HCT116 (cell line): ENCODE results near the gene MORN4. TPM values are rescaled to one million over a fixed set of nuclear protein-coding genes. Genes with fewer than 3 reads are reported as not detected.

Source experiments
- ATAC-seq: fragments of 200-7000 bp; cut with Tn5 transposase; 2 replicates; pipeline ENCODE4 v1.9.1; 2020; ENCODE audit warnings: mild to moderate bottlenecking, moderate library complexity
- Bru-seq: library from RNA; stranded (reverse); fragments of 400-500 nt; gene quantifications from one replicate; lab custom pipeline; 2021; lab: Mats Ljungman, UMichigan
- BruChase-seq, 2 experiments: library from RNA; stranded (reverse); fragments of 400-500 nt; gene quantifications; one replicate each; lab custom pipeline; 2021; lab: Mats Ljungman, UMichigan
- BruUV-seq: library from RNA; stranded (reverse); fragments of 400-500 nt; replicated peaks from 2 replicates; lab custom pipeline; 2021; lab: Mats Ljungman, UMichigan
- CTCF ChIA-PET: fragments of 300-600 bp; sonication (Branson Sonifier 250); formaldehyde crosslinking; loops from one replicate; lab custom pipeline; 2021; ENCODE audit warnings: antibody characterized with exemption; lab: Charles Lee
- POLR2A ChIA-PET: fragments of 300-600, 350-600 bp; sonication (Branson Sonifier 250); formaldehyde crosslinking; loops from one replicate; lab custom pipeline; 2021; ENCODE audit warnings: antibody characterized with exemption; lab: Charles Lee
- RAD21 ChIA-PET, 2 experiments: fragments of 300-600 bp; sonication (Branson Sonifier 250); formaldehyde crosslinking; loops; one replicate each; lab custom pipeline; 2023; ENCODE audit warnings: low total read pairs in 2 of 2; ENCODE audit not compliant: uncharacterized antibody in 2 of 2, unreplicated experiment in 2 of 2, low non-redundant PET in 1 of 2; lab: Charles Lee
- DNase-seq: peaks from one replicate; pipeline ENCODE4 v3.0.0-alpha.2; 2010; ENCODE audit warnings: low read depth, low spot score
- H2AFZ ChIP-seq: fragments of 200-600 bp; shearing (Covaris generic), sonication (generic); 2 replicates; pipeline ENCODE4 v1.6.1; 2017; ENCODE audit warnings: low read depth, mixed run types, mixed read lengths, antibody characterized with exemption, low read length; ENCODE audit not compliant: poor library complexity, severe bottlenecking
- H3K27ac ChIP-seq: 2 replicates; pipeline ENCODE4 v1.5.1; 2012; ENCODE audit warnings: low read depth, low read length
- H3K27me3 ChIP-seq: fragments of 200-600 bp; sonication (generic); 2 replicates; pipeline ENCODE4 v1.6.1; 2016; ENCODE audit warnings: mixed run types, low read length, mixed read lengths; ENCODE audit not compliant: insufficient read depth
- H3K36me3 ChIP-seq, 2 experiments: fragments of 200-500 bp in 1 of 2; fragments of 200-600 bp in 1 of 2; sonication (Bioruptor generic) in 1 of 2; sonication (generic) in 1 of 2; 2 replicates each; pipeline versions ENCODE4 v1.5.1 to v1.6.1; 2014 to 2016; ENCODE audit warnings: low read length in 2 of 2, inconsistent platforms in 1 of 2, mixed read lengths in 1 of 2, mixed run types in 1 of 2; ENCODE audit not compliant: insufficient read depth in 2 of 2, control insufficient read depth in 1 of 2
- H3K4me1 ChIP-seq, 2 experiments: fragments of 200-600 bp in 1 of 2; sonication (generic) in 1 of 2; 2 replicates each; pipeline versions ENCODE4 v1.5.1 to v1.6.1; 2012 to 2017; ENCODE audit warnings: low read length in 2 of 2, inconsistent platforms in 1 of 2, mild to moderate bottlenecking in 1 of 2, mixed read lengths in 1 of 2, mixed run types in 1 of 2, moderate library complexity in 1 of 2; ENCODE audit not compliant: insufficient read depth in 2 of 2, control insufficient read depth in 1 of 2
- H3K4me2 ChIP-seq: fragments of 200-600 bp; sonication (generic); 2 replicates; pipeline ENCODE4 v1.6.1; 2017; ENCODE audit warnings: mixed run types, low read length, mixed read lengths
- H3K4me3 ChIP-seq, 2 experiments: fragments of 200-600 bp in 1 of 2; sonication (generic) in 1 of 2; replicated peaks in 1 of 2; 2 replicates each; pipeline ENCODE4 v1.5.1; 2011 to 2016; ENCODE audit warnings: low read length in 2 of 2, control low read depth in 1 of 2, low read depth in 1 of 2, mild to moderate bottlenecking in 1 of 2, mixed read lengths in 1 of 2, mixed run types in 1 of 2
- H3K79me2 ChIP-seq: fragments of 200-600 bp; sonication (generic); 2 replicates; pipeline ENCODE4 v1.6.1; 2017; ENCODE audit warnings: mild to moderate bottlenecking, mixed run types, low read length, moderate library complexity, mixed read lengths; ENCODE audit not compliant: insufficient read depth
- H3K9ac ChIP-seq: fragments of 200-600 bp; sonication (generic); 2 replicates; pipeline ENCODE4 v1.6.1; 2016; ENCODE audit warnings: low read length, mixed read lengths
- H3K9me2 ChIP-seq: fragments of 200-600 bp; sonication (generic), shearing (Covaris generic); 2 replicates; pipeline ENCODE4 v1.6.1; 2017; ENCODE audit warnings: mixed run types, mild to moderate bottlenecking, moderate library complexity; ENCODE audit not compliant: insufficient read depth
- H3K9me3 ChIP-seq, 2 experiments: fragments of 200-500 bp in 1 of 2; fragments of 200-600 bp in 1 of 2; sonication (Bioruptor generic) in 1 of 2; sonication (generic) in 1 of 2; 2 replicates each; pipeline ENCODE4 v1.6.1; 2014 to 2017; ENCODE audit warnings: low read length in 2 of 2, mixed read lengths in 2 of 2, inconsistent platforms in 1 of 2, low read depth in 1 of 2, mild to moderate bottlenecking in 1 of 2, mixed run types in 1 of 2, moderate library complexity in 1 of 2; ENCODE audit not compliant: control insufficient read depth in 1 of 2, insufficient read depth in 1 of 2
- H4K20me1 ChIP-seq: fragments of 200-600 bp; sonication (generic), shearing (Covaris generic); 2 replicates; pipeline ENCODE4 v1.6.1; 2017; ENCODE audit warnings: mixed run types, mild to moderate bottlenecking, moderate library complexity; ENCODE audit not compliant: insufficient read depth
- ATF3 ChIP-seq: IDR thresholded peaks from 2 replicates; pipeline ENCODE4 v1.6.1; 2012
- CBX3 ChIP-seq: IDR thresholded peaks from 2 replicates; pipeline ENCODE4 v1.6.1; 2012; ENCODE audit warnings: low read depth
- CTCF ChIP-seq, 3 experiments: fragments of 200-600 bp in 1 of 3; sonication (generic) in 1 of 3; IDR thresholded peaks in 2 of 3; conservative IDR thresholded peaks in 1 of 3; 2 replicates each; pipeline ENCODE4 v1.5.1; 2012 to 2017; ENCODE audit warnings: low read depth in 2 of 3, low read length in 2 of 3, antibody characterized with exemption in 1 of 3, borderline replicate concordance in 1 of 3, control low read depth in 1 of 3, mild to moderate bottlenecking in 1 of 3, mixed read lengths in 1 of 3, mixed run types in 1 of 3, moderate library complexity in 1 of 3; ENCODE audit not compliant: insufficient read depth in 1 of 3
- EGR1 ChIP-seq: IDR thresholded peaks from 2 replicates; pipeline ENCODE4 v1.6.1; 2012; ENCODE audit warnings: low read depth
- ELF1 ChIP-seq: IDR thresholded peaks from 2 replicates; pipeline ENCODE4 v1.6.1; 2012; ENCODE audit warnings: low read depth, borderline replicate concordance
- EZH2 ChIP-seq: fragments of 200-600 bp; sonication (generic); IDR thresholded peaks from 2 replicates; pipeline ENCODE4 v1.6.1; 2017; ENCODE audit warnings: antibody characterized with exemption, mixed run types
- FOSL1 ChIP-seq: IDR thresholded peaks from 2 replicates; pipeline ENCODE4 v1.6.1; 2012; ENCODE audit warnings: low read depth
- MAX ChIP-seq: IDR thresholded peaks from 2 replicates; pipeline ENCODE4 v1.6.1; 2012
- POLR2AphosphoS5 ChIP-seq: IDR thresholded peaks from 2 replicates; pipeline ENCODE4 v1.6.1; 2011; ENCODE audit warnings: mild to moderate bottlenecking, low read depth, low read length, moderate library complexity
- RAD21 ChIP-seq: IDR thresholded peaks from 2 replicates; pipeline ENCODE4 v1.6.1; 2012; ENCODE audit warnings: low read depth, mild to moderate bottlenecking
- SP1 ChIP-seq: IDR thresholded peaks from 2 replicates; pipeline ENCODE4 v1.6.1; 2012; ENCODE audit warnings: low read depth
- SRF ChIP-seq: IDR thresholded peaks from 2 replicates; pipeline ENCODE4 v1.6.1; 2012; ENCODE audit warnings: low read depth
- TCF7L2 ChIP-seq: IDR thresholded peaks from 2 replicates; pipeline ENCODE4 v1.7.0; 2011; ENCODE audit warnings: borderline replicate concordance, inconsistent platforms; ENCODE audit not compliant: insufficient read depth, insufficient read length; ENCODE audit errors: extremely low read depth
- YY1 ChIP-seq: IDR thresholded peaks from 2 replicates; pipeline ENCODE4 v1.6.1; 2011; ENCODE audit warnings: low read length, low read depth, moderate library complexity, mild to moderate bottlenecking; ENCODE audit not compliant: insufficient replicate concordance; ENCODE audit errors: extremely low read depth
- ZFX ChIP-seq: fragments of 450-650 bp; IDR thresholded peaks from 2 replicates; pipeline ENCODE4 v1.6.1; 2017
- intact Hi-C: fragments of 100-400 bp; cut with micrococcal nuclease; formaldehyde crosslinking; loops from 2 replicates; pipeline ENCODE4 v1.10.0; 2022
- long read RNA-seq: library from polyadenylated mRNA; unstranded; transcript quantifications from one replicate; pipeline ENCODE4 v2.0.0, GENCODE V29; 2021; ENCODE audit not compliant: unreplicated experiment
- polyA plus RNA-seq: library from polyadenylated mRNA; unstranded; fragments of >200 nt; gene quantifications from 2 replicates; pipeline ENCODE4 v1.2.1, GENCODE V29; 2012; ENCODE audit warnings: missing spikeins
- total RNA-seq: library from RNA; stranded (reverse); gene quantifications from one replicate; pipeline ENCODE4 v1.2.1, GENCODE V29; 2021; ENCODE audit not compliant: unreplicated experiment

Gene MORN4
- total RNA-seq: 8.0 TPM
- polyA plus RNA-seq: 9.7 and 13.9 TPM in 2 replicates
- percentile 59 among the genes with signal in this experiment for Bru-seq, nascent RNA
- percentile 59 among the genes with signal in this experiment for BruChase-seq, experiment 1, labeled RNA remaining after a 6-hour chase
- percentile 66 among the genes with signal in this experiment for BruChase-seq, experiment 2, labeled RNA remaining after a 2-hour chase
- long read RNA-seq, transcript MORN4-201 (5 exons, 2,315 nt): major isoform, 11 of 16 reads
- long read RNA-seq, partial matches to known transcripts: 0 of 16 reads
- long read RNA-seq, other reads (novel, unspliced or antisense): 5 of 16 reads

GRCh38 chr10:97632949-97633884 lies at the start of gene MORN4:
Gene MORN4, minus strand, starts transcription at chr10:97633500. Its CDS starts 13,847 bp downstream, at chr10:97619653.
- H3K27ac ChIP-seq: peak within 1 kb of the TSS; percentile 64
- H3K4me3 ChIP-seq: peak within 1 kb of the TSS; percentile 86 to 87
- TF ChIP-seq POLR2AphosphoS5: peak; percentile 68; the same call in 1 of the 2 replicates
- no peak for TF ChIP-seq SRF
- no peak for TF ChIP-seq ATF3
- TF ChIP-seq FOSL1: no peak
- TF ChIP-seq YY1: peak; percentile 99
- no peak; the same call in 1 of the 2 replicates for TF ChIP-seq ZFX
- TF ChIP-seq ELF1: no peak
- peak; percentile 73 for TF ChIP-seq EGR1
- no peak for TF ChIP-seq CTCF (IDR thresholded peaks at IDR 0.05 in 2 of 3, conservative IDR thresholded peaks at IDR 0.05 in 1 of 3; ENCODE audit: borderline replicate concordance in 1 of 3, insufficient read depth in 1 of 3, low read depth in 2 of 3, low read length in 2 of 3)
- TF ChIP-seq TCF7L2: peak; percentile 48
- TF ChIP-seq MAX: peak; percentile 76
- peak; percentile 99 for TF ChIP-seq SP1
- TF ChIP-seq CBX3: no peak
- no peak for TF ChIP-seq RAD21
- TF ChIP-seq EZH2: no peak
- peaks cover 6% of the 10 kb centered on the region; the same call in 1 of the 2 replicates for H3K79me2 ChIP-seq
- intact Hi-C loops: no loop called here
- peaks cover 0 to 15% of the 10 kb centered on the region in 2 experiments; a peak in 3 of 4 replicates for H3K4me1 ChIP-seq
- H3K9me3 ChIP-seq: no peaks in the 10 kb centered on the region
- peak within 1 kb of the TSS; percentile 55 for H2AFZ ChIP-seq
- ChIA-PET POLR2A (no interaction called here), CTCF (interaction anchor here (0.6 to 1.1 kb wide), 2 partner anchors 21 to 24 kb away, joined by 3 read pairs; no protein-coding TSS in a partner anchor), RAD21 (no interaction called here)
- DNase-seq: peak; percentile 83
- H3K9ac ChIP-seq: peak within 1 kb of the TSS; percentile 75
- BruUV-seq: no TSS peak
- ATAC-seq: peak; percentile 89
- no peaks in the 10 kb centered on the region for H3K36me3 ChIP-seq
- no peaks in the 10 kb centered on the region for H3K27me3 ChIP-seq
- H3K9me2 ChIP-seq: no peaks in the 10 kb centered on the region
- H3K4me2 ChIP-seq: peak within 1 kb of the TSS; percentile 98
- H4K20me1 ChIP-seq: no peaks in the 10 kb centered on the region
